GM20000 (cell line): ENCODE measurements around the gene INPPL1.

ENCODE experiments used
- DNase-seq: peaks from one replicate; pipeline ENCODE4 v3.0.0; 2012; ENCODE audit warnings: low spot score
- TF ChIP-seq, protein P1 (sequence below): IDR thresholded peaks from 2 replicates; pipeline ENCODE4 v1.5.1; 2012; ENCODE audit warnings: mild to moderate bottlenecking, control low read depth; ENCODE audit errors: extremely low read depth, missing control alignments

Gene INPPL1

GRCh38 chr11:72227316-72228228 is 3.0 kb downstream of the INPPL1 start:
- DNase-seq, result no peak
- TF ChIP-seq, protein P1, sequence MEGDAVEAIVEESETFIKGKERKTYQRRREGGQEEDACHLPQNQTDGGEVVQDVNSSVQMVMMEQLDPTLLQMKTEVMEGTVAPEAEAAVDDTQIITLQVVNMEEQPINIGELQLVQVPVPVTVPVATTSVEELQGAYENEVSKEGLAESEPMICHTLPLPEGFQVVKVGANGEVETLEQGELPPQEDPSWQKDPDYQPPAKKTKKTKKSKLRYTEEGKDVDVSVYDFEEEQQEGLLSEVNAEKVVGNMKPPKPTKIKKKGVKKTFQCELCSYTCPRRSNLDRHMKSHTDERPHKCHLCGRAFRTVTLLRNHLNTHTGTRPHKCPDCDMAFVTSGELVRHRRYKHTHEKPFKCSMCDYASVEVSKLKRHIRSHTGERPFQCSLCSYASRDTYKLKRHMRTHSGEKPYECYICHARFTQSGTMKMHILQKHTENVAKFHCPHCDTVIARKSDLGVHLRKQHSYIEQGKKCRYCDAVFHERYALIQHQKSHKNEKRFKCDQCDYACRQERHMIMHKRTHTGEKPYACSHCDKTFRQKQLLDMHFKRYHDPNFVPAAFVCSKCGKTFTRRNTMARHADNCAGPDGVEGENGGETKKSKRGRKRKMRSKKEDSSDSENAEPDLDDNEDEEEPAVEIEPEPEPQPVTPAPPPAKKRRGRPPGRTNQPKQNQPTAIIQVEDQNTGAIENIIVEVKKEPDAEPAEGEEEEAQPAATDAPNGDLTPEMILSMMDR, result no peak

GRCh38 chr11:72228229-72228843 is 3.8 kb downstream of the INPPL1 start:
- no peak for DNase-seq
- TF ChIP-seq, protein P1, result no peak

GRCh38 chr11:72228844-72229231 is 4.3 kb downstream of the INPPL1 start:
- DNase-seq, result no peak
- TF ChIP-seq, protein P1, result no peak

DNA sequence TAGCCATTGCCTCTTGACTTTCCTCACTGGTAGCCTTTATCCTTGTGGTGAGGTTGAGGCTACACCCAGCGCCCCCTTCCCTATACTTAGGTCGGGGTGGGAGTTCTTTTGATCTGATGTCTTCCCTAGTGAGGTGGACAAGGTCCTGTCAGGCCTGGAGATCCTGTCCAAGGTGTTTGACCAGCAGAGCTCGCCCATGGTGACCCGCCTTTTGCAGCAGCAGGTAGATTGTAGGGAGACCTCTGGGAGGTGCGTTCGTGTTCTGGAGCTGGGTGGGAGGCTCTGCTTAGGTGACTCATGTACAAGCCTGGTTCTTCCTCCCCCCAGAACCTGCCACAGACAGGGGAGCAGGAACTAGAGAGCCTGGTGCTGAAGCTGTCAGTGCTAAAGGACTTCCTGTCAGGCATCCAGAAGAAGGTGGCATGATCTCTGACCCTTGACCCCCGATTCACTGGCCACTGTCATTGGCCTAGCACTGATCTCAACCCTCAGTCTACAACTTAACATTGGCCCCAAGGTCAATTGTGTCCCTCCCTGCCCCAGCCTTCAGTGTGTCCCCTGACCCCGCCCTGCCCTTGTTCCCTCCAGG is 4.9 kb downstream of the INPPL1 start:
- TF ChIP-seq, protein P1, result no peak
- no peak for DNase-seq

DNA sequence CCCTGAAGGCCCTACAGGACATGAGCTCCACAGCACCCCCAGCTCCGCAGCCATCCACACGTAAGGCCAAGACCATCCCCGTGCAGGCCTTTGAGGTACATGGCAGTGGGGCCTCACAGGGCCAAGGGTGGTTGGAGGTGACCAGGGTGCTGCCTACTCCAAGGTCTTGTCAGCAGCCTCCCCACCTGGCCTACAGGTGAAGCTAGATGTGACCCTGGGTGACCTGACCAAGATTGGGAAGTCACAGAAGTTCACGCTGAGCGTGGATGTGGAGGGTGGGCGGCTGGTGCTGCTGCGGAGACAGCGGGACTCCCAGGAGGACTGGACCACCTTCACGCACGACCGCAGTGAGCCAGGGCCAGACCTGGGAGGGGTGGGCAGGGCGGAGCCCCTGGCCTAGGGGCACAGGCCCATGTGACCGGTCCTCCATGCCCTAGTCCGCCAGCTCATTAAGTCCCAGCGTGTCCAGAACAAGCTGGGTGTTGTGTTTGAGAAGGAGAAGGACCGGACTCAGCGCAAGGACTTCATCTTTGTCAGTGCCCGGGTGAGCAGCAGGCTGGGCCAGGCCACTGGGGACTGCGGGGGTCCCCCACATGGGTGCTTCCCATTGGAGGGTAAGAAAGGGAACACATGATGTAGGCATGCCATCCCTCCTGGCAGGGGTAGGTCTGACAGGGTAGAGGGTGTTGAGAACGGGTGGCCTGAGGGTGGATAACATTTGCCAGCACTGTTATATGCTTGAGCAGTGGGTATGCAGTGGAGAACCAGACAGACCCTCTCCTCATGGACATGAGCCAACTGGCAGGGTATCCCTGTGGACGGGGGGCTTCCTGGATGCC is 5.6 kb downstream of the INPPL1 start:
- TF ChIP-seq, protein P1, result no peak
- peak; percentile 10 for DNase-seq

GRCh38 chr11:72230764-72231365 is 6.3 kb downstream of the INPPL1 start:
- TF ChIP-seq, protein P1, result no peak
- peak; percentile 5 for DNase-seq
